ENCODE results near the gene KITLG.

- no peak for TF ChIP-seq CTCF (IDR thresholded peaks at IDR 0.05)
- no peak for TF ChIP-seq POLR2A (IDR thresholded peaks at IDR 0.05)
Observed at GRCh38 chr12:88516811-88517210, 63.5 kb downstream of the KITLG start.

Measured in adrenal gland (tissue), 5 donors.